Adipose tissue (tissue), 3 donors: ENCODE results near the gene XPO6. TPM values are rescaled to one million over a fixed set of nuclear protein-coding genes. Genes with fewer than 3 reads are reported as not detected.

ENCODE experiments used
- H3K27ac ChIP-seq: one replicate; pipeline ENCODE4 v1.5.1; 2013; ENCODE audit warnings: low read depth, low read length
- WGBS, 3 donors: extraction: QIAGEN DNeasy Blood & Tissue Kit; methylation state at CpG; one replicate each; pipeline ENCODE4 v1.1.7; 2013; 5-methylcytosine and 5-hydroxymethylcytosine counted together
- polyA plus RNA-seq, 3 donors: library from polyadenylated mRNA; stranded (reverse); fragments of 200-250 nt; gene quantifications; one replicate each; pipeline ENCODE4 v1.2.3, GENCODE V29; 2013
- donor health status: healthy with polysubstance abuse.
- donor health status: Bipolar disorder and iron deficiency.
- donor health status: healthy.

Gene XPO6
- polyA plus RNA-seq, 3 donors: 36.8 to 69.4 (median 55.1) TPM

DNA sequence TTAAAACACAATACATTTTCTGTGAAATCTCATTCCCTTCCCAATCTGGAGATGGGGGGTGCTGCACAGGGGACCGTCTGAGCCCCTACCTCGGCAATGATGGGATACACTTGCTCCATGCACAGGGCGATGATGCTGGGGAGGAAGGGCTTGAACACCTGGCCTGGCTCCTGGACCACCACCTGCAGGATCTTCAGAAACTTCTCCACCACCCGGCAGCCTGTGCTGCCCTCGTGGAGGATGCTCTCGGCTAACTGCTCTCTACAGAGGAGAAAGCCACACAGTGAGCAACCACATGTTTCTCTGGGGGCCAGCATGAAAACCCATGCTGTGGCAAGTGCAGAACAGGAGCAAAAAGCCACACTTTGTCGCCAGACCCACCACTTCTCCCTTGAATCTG lies 105.8 kb downstream of the XPO6 start:
- no peak overlapping the region for H3K27ac ChIP-seq
- 90 to 94% (median 94%) methylated on average over 7 of the region's 7 CpGs for WGBS, 3 donors

DNA sequence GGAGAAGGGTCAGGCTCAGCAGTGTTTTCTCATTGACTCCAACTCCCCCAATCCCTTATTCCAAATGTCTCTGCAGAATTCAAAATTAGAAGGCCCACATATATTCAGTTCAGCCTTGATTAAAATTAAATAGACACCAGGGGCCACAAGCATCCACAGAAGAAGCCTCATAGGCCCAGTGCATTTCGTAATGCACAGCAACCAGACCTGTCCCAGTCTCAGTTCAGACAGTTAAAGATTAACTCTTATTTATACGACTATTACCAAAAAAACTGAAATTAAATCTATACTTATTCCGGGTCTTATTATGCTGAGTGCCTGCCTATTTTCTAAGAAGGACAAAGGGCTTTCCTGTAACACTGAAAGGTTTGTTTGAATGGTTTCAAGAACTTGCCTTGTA lies 106.5 kb downstream of the XPO6 start:
- WGBS, 3 donors: 59 to 88% (median 85%) methylated on average over 3 of the region's 3 CpGs
- H3K27ac ChIP-seq: no peak overlapping the region

DNA sequence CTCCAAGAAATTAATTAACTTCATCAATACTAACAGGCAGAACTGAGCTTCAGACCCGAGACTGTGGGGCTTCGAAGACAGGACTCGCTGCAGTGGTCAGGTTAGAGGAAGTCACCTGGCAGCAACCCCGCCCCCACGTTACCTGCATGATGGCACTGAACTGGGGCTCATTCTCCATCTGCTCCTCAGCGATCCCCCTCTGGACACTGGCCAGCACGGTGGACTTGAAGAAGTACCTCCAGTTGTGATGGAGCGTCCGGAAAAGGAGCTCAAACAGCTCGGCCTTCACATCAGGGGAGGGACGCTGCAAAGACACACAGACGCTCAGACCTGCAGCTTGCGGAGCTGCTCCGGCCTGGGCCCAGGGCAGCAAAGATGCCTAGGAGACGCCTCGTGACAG lies 107.4 kb downstream of the XPO6 start:
- H3K27ac ChIP-seq: no peak overlapping the region
- WGBS, 3 donors: 95 to 98% (median 95%) methylated on average over 16 of the region's 16 CpGs

DNA sequence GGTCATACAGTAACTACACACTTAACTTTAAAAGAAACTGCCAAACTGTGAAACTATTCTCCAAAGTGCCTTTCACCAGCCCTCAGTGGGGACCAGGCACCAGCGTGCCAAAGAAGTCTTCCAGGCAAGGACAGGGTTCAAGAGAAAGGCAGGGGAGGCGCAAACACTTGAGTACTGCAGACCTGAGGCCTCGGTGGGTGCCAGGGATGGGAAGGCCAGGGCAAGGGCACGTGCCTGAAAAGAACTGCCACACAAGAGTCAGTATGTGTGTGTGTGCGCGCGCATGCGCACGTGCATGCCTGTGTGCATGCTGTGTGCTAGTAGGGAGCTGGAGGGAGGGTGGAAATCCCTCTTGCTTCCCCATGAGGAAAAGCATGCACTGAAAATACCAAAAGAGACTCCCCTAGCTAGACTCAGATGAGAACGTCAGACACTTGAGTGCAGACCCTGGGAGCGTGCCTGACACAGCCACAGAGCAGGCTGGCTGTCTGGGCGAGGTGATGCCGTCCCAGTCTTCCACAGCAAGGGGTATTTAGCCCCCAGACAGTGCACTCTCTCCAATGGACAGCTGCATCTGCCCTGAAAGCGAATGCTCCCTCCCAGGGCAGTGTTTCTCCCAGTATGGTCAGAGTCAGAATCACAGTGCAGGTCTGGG lies 108.1 kb downstream of the XPO6 start:
- 93 to 97% (median 95%) methylated on average over 14 of the region's 14 CpGs for WGBS, 3 donors
- no peak overlapping the region for H3K27ac ChIP-seq

DNA sequence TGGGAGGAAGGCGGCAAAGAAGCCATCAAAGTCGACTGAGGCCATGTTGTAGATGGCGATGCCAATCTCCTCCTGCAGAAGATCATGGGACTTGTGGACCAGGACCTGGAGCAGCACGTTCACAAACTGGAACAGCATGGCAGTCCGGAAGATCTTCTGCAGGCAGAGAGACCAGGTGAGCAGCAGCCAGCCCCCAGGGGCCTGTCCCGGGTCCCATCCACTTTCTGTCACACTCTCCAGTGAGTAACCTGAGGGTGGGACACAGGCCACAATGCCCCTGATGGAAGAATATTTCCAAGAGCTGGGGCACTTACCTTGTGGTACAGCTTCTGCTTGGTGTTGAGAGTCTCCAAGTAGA lies 110.3 kb downstream of the XPO6 start:
- WGBS, 3 donors: 94 to 97% (median 96%) methylated on average over 6 of the region's 6 CpGs

DNA sequence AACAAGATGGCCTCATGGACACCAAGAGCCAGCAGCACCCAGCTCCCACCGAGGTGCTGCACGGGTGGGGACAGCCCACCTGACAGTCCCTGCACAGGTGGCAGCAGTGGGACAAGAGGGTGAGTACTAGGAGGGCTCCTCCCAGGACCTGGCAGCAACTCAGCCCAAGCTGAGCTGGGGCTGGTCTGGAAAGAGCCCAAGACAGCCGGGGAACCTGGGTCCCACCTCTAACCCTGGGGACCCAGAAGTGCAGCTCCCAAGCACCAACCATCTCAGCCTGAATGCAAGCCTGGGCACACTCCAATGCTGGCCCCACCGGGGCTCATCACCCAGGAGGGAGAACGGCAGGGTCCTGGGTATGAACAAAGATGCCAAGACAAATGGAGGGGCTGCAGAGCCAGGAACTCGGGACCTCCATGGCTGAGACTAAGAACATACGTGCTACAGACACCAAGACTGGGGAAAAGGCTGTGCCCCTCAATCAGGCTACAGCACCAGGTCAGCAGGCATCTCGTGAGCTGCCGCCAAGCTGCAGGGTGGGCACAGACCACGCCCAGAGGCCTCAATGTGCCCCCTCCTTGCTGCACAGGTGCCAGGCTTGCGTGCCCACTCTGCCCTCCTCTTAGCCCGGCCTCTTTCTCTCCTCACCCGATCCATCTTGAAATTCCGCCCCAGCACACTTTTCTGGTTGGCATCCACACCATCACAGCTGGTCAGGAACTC lies 110.8 kb downstream of the XPO6 start:
- no peak overlapping the region for H3K27ac ChIP-seq
- WGBS, 3 donors: 94 to 97% (median 94%) methylated on average over 14 of the region's 14 CpGs

More for the DNA sequence above, 110.3 kb downstream of the XPO6 start:
- H3K27ac ChIP-seq: no peak overlapping the region

DNA sequence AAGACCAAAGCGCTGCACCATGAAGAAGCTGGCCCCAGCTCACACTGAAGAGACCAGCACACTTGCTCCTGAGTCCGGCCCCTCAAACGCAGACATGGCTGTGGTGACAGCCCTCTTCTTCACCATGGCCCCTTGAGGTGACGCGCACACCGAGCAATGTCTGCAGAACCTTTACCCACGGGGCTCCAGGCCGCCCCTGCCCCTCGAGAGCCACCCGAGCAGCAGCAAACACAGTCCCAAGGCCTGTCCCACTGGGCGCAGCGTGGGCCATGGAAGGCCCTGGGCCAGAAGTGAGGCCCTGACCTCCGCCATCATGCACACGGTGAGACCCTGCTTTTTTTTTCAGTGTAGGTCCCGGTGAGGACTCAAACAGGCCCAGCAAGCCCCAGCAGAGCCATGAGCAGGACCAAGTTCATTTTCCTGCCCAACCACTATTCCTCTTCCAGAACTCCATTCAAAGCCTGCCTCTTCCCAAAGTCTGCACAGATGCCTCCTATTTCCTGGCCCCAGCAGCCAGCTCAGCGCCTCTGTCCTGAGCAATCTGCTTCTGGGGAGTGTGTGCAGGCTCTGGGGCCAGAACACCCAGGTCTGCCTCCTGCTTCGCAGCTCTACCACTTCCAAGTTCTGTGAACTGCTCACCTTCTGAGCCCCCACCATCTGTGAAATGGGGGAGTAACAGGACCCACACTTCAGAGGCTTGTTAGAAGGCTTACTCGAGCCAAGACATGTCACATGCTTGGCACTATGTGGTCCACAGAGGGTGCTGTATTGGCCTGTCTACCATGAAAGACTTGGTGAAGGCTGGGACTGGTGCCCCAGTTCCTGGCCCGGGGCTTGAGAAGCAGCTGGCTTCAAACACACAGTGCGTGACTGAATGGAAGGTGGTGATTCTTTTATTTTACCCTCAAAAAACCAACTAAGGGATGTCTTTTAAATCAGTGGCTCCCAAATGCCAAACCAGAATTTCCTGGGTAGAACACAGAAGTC lies 112.5 kb downstream of the XPO6 start:
- no peak overlapping the region for H3K27ac ChIP-seq
- 93 to 95% (median 94%) methylated on average over 19 to 20 of the region's 20 CpGs for WGBS, 3 donors

DNA sequence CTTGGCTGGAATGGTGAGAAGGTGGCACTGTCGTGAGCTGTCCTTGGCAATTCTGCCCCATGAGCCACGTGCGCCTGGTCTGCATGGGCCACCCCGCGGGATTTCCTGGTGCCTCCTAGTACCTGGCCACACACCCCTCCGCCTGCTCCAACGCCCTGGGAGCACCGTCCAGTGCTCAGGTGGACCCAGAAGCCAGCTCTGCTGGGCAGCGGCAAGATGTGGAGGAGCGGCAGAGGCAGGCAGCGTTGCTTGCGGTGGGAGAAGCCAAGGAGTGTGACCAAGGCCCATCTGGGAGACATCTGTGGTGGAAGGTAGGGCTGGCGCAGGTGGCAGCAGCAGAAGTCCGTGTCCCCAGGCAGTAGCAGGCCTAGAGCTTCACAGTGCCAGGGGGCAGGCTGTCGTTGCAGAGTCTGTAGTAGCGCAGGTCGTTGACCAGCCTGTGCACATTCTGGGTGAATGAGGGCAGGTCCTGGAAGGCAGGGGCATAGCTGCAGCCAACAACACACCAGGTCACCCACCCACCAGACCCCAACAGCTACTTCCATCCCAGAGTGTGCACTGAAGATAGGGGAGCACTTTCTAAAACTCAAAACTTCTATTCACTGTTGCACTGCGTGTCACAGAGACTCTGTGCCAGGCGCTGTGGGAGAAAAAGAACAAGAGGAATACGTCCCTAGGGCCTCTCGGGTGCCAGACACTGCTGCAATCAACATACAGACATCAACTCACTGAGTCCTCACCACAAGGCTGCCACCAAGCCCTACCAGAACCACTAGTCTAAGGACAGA lies 113.4 kb downstream of the XPO6 start:
- H3K27ac ChIP-seq: no peak overlapping the region
- 92 to 93% (median 92%) methylated on average over 21 of the region's 21 CpGs for WGBS, 3 donors

DNA sequence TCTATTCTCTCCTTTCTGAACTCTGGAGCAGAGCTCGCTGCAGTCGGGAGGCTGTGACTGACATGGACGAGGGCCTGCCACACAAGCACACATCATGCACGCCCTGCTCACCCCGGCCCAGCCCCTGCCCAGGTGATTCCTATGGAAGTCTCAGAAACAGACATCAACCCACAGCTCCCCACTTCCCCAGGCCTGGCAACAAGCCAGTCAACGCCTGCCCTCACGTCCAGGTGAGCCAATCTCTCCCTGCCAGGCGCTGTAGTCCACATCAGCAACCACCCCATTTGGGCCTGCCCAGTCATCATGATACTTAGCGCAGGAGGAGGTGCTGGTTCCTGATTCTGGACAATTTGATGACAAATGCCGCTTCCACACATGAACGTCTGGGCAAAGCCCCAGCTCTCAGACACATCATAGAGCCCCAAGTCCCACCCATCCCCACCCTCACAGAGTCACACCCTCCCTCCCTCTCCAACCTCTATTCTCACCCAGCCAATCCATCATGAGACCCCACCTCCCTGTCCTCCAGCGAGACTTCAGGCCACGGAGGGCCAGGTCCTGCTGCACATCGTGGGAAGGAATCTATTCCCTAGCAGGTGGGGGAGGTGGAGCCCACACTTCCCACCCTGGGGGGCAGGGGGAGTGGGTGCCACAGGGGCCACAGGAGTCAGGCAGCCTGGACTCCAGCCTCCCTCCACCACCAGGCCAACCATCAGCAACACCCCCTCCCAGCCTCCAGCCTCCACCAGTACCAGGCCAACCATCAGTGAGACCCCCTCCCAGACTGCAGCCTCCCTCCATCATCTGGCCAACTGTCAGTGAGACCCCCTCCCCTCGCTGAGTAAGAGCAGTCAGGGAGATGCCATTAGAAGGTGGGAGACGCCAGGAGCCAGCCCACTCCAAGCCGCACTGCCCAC lies 114.5 kb downstream of the XPO6 start:
- no peak overlapping the region for H3K27ac ChIP-seq
- WGBS, 3 donors: 69 to 88% (median 80%) methylated on average over 17 of the region's 17 CpGs

DNA sequence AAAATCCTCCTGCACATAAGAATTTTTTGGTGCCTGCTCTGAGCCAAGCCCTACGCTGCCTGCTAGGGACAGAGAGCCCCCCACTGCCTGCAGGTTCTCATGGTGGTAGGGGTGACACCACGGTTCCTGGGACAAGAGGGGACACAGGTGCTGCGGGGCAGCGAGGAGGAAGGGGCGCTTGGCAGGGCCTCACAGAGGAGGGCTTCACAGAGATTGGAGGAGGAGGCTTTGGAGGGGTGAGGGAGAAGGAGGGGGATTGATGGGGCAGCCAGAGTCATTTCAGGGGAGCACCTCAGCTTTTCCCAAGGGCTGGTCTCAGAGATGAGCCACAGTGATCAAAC lies 118.4 kb downstream of the XPO6 start:
- H3K27ac ChIP-seq: no peak overlapping the region
- WGBS, 3 donors: 78 to 89% (median 85%) methylated on average over 5 of the region's 5 CpGs

DNA sequence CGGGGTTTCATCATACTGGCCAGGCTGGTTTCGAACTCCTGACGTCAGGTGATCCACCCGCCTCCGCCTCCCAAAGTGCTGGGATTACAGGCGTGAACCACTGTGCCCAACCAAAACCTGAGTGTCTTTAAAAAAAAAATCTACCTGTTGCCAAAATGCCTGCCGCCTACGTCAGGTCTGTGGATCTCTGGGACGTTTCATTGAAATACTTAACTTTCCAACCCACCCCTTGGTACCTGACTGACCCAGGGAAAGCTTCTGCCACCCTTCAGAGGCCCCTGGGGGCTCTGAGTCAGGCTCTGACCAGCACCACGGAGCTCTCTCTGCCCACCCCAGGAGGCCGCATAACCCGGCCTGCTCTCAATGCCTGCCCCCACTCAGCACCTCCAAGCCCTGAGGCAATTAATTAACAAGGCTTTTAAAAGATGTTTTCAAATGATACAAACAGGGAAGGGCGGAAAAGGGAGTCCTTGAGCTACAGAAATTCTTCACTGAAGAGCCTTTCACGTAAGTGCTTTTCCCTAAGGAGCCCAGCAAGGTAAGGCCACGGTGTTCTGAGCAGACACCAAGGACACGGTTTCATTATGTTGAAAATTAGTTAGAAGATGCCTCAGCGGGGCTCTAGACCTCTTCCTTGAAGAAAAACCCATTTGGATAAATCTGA lies 118.9 kb downstream of the XPO6 start:
- 82 to 85% (median 85%) methylated on average over 17 of the region's 17 CpGs for WGBS, 3 donors
- H3K27ac ChIP-seq: no peak overlapping the region

DNA sequence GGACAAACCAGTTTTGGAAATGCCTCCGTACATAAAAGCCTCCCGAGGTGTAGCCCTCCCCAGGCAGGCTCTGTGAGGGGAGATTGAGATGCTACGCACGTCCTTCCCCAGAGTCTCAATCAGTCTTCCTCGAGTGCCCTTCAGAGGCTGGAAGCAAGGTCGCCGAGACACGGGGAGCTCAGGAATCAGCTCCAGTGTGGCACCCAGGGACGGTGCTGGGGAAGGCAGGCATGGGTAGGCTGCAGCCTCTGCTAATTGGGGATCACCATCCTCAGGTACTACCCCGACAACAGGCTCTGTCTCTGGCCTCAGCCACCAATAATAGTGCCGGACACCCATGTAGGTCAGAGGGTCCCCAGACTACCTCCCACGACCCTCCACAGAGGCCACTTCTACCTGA lies 120.1 kb downstream of the XPO6 start:
- WGBS, 3 donors: 84 to 91% (median 90%) methylated on average over 12 of the region's 12 CpGs
- H3K27ac ChIP-seq: no peak overlapping the region

DNA sequence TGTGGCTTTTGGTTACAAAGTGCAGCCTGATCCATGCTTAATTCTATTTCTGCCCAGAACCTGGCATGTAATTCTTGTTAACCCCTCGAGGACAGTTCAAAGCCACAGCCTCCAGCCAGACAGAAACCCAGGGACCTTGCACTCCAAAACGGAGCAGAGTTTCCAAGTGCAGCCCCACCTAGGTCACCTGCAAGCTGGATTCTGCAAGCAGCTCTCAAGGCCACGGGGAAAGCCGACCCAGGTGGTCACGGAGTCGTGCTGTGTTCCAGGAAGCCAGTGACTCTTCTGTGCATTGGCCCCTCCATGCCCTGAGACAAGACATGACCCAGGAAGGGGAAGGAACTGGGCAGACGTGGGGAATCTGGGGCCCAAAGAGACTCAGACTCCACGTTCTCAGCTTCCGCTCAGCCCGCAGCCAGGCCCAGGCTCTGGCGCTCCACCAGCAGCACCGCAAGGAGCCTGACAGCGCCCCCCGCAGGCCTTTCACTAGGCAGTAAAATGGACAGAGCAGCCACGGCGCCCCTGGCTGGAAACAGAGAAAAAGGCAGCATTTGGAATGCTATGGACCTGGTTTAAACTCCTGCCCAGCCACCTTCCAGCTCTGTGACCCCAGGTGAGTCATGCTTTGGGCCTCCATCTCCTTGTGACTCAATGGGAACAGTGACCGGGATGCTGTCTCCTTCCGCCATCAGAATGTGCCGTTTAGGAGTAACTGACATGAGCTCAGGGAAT lies 121.0 kb downstream of the XPO6 start:
- no peak overlapping the region for H3K27ac ChIP-seq
- 75 to 82% (median 76%) methylated on average over 19 of the region's 19 CpGs for WGBS, 3 donors

DNA sequence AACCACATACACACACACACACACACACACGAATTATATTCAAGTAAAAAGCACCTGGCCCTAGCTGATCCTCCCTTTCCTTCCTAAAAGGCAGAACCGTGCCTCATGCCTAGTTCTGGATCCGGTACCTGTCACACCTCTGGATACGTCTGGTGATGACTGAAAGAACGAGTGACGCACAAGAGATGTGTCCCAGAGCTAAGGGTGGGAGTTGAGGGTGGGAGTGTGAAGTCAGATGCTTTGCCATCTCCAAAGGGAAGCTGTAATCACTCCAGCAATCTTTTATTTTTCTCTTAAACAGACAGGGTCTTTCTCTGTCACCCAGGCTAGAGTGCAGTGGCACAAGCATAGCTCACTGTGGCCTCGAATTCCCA lies 121.8 kb downstream of the XPO6 start:
- WGBS, 3 donors: 78 to 79% (median 79%) methylated on average over 7 of the region's 7 CpGs

DNA sequence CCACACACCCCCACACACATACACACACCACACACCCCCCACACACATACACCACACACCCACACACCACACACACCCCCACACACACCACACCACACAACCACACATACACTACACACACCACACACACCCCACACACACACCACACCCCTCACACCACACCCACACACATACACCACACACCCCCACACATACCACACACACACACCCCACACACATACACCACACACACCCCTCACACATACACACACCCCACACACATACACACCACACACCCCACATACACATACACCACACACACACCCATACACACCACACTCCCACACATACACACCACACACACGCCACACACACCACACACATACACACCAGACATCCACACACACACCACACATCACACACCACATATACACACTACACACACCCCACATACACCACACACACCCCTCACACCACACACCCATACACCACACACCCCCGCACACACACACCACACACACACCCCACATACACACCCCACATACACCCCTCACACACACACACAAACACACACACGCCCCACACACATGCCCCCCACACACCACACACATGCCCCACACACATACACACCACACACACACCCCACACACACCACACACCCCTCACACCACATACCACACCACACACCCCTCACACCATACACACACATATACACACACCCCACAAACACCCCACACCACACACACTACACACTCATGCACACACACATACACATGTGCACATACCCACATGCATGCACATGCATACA lies 122.4 kb downstream of the XPO6 start:
- no peak overlapping the region for H3K27ac ChIP-seq
- WGBS, 3 donors: 90 to 96% (median 92%) methylated on average over 3 of the region's 3 CpGs

More for the DNA sequence above, 121.8 kb downstream of the XPO6 start:
- no peak overlapping the region for H3K27ac ChIP-seq
